HepG2 (cell line): ENCODE results near the gene SNED1. TPM values are rescaled to one million over a fixed set of nuclear protein-coding genes. Genes with fewer than 3 reads are reported as not detected.
A peak's percentile ranks its signal among the peaks of the same experiment; 100 is the strongest.

Experiments used
- ATAC-seq: fragments of 200-7000 bp; cut with Tn5 transposase; 3 replicates; pipeline ENCODE4 v1.9.1; 2020; ENCODE audit warnings: mild to moderate bottlenecking, moderate library complexity
- BruUV-seq: library from RNA; stranded (reverse); fragments of 400-500 nt; replicated peaks from 2 replicates; lab custom pipeline; 2021; lab: Mats Ljungman, UMichigan
- CTCF ChIA-PET: fragments of 300-600 bp; formaldehyde crosslinking; extraction: SDS; loops from one replicate; lab custom pipeline; 2021; ENCODE audit warnings: low total read pairs, inconsistent platforms, low intra/inter-chr PET ratio; lab: Yijun Ruan, JAX
- POLR2A ChIA-PET: fragments of 350-600 bp; sonication (Branson Sonifier 250); formaldehyde crosslinking; loops from one replicate; lab custom pipeline; 2020; ENCODE audit warnings: antibody characterized with exemption, inconsistent platforms; lab: Yijun Ruan, JAX
- DNase-seq: peaks from one replicate; pipeline ENCODE4 v3.0.0-alpha.2; 2015; ENCODE audit warnings: low spot score
- FAIRE-seq: peaks from 3 replicates; lab custom pipeline; 2011; peaks lifted over from hg19 to GRCh38; lab: Jason Lieb, UNC
- H2AFZ ChIP-seq: one replicate; pipeline ENCODE4 v1.6.1; 2011; ENCODE audit warnings: low read length, inconsistent platforms
- H3K27ac ChIP-seq: fragments of 300-600 bp; 3 replicates; pipeline ENCODE4 v1.8.0; 2011; ENCODE audit warnings: mixed run types, mild to moderate bottlenecking, mixed read lengths, low read length, inconsistent platforms; ENCODE audit not compliant: insufficient read depth; ENCODE audit errors: extremely low read length
- H3K27me3 ChIP-seq, 2 experiments: fragments of 200-600 bp in 1 of 2; 2 replicates in 1 of 2; 3 replicates in 1 of 2; pipeline versions ENCODE4 v1.6.0 to v1.8.0; 2011; ENCODE audit warnings: low read length in 2 of 2, mild to moderate bottlenecking in 2 of 2, moderate library complexity in 2 of 2, inconsistent platforms in 1 of 2; ENCODE audit not compliant: insufficient read depth in 2 of 2, control insufficient read depth in 1 of 2
- H3K36me3 ChIP-seq, 2 experiments: fragments of 200-600 bp in 1 of 2; replicated peaks in 1 of 2; 2 replicates in 1 of 2; 3 replicates in 1 of 2; pipeline versions ENCODE4 v1.5.1 to v1.8.0; 2011; ENCODE audit warnings: low read length in 2 of 2, inconsistent platforms in 1 of 2; ENCODE audit not compliant: insufficient read depth in 2 of 2, control insufficient read depth in 1 of 2
- H3K4me1 ChIP-seq: 2 replicates; pipeline ENCODE4 v1.5.1; 2012; ENCODE audit warnings: low read length, inconsistent platforms; ENCODE audit not compliant: insufficient read depth
- H3K4me2 ChIP-seq: 2 replicates; pipeline ENCODE4 v1.6.0; 2011; ENCODE audit warnings: low read depth, low read length, inconsistent platforms
- H3K4me3 ChIP-seq, 3 experiments: fragments of 200-600 bp in 1 of 3; sonication (generic), shearing (Covaris generic) in 1 of 3; replicated peaks in 1 of 3; 2 replicates each; pipeline ENCODE4 v1.5.1; 2011 to 2016; ENCODE audit warnings: low read length in 3 of 3, inconsistent platforms in 2 of 3, low read depth in 2 of 3, mild to moderate bottlenecking in 2 of 3, control low read depth in 1 of 3, mixed read lengths in 1 of 3; ENCODE audit not compliant: insufficient read depth in 1 of 3
- H3K79me2 ChIP-seq: one replicate; pipeline ENCODE4 v1.6.1; 2011; ENCODE audit warnings: low read length, inconsistent platforms; ENCODE audit not compliant: insufficient read depth
- H3K9ac ChIP-seq: 2 replicates; pipeline ENCODE4 v1.6.0; 2011; ENCODE audit warnings: mild to moderate bottlenecking, low read depth, low read length, inconsistent platforms; ENCODE audit not compliant: insufficient read depth
- H3K9me3 ChIP-seq: 2 replicates; pipeline ENCODE4 v1.5.1; 2012; ENCODE audit warnings: mild to moderate bottlenecking, low read length
- H4K20me1 ChIP-seq: 2 replicates; pipeline ENCODE4 v1.6.0; 2011; ENCODE audit warnings: inconsistent platforms, mild to moderate bottlenecking, low read length, moderate library complexity; ENCODE audit not compliant: insufficient read depth
- HES4 ChIP-seq: sonication (generic); formaldehyde crosslinking; IDR thresholded peaks from 2 replicates; pipeline ENCODE4 v1.9.0; 2021; ENCODE audit warnings: mild to moderate bottlenecking, missing genetic modification reagents, borderline replicate concordance
- ISL2 ChIP-seq: sonication (generic); formaldehyde crosslinking; IDR thresholded peaks from 2 replicates; pipeline ENCODE4 v1.5.0; 2020; ENCODE audit warnings: missing genetic modification reagents
- KDM5B ChIP-seq: sonication (generic); formaldehyde crosslinking; IDR thresholded peaks from 2 replicates; pipeline ENCODE4 v1.4.0; 2020; ENCODE audit warnings: missing genetic modification reagents, mild to moderate bottlenecking, borderline replicate concordance
- NR2C2 ChIP-seq: sonication (generic); formaldehyde crosslinking; IDR thresholded peaks from 2 replicates; pipeline ENCODE4 v1.4.0; 2020; ENCODE audit warnings: missing genetic modification reagents, mild to moderate bottlenecking, moderate library complexity, borderline replicate concordance
- POLR2A ChIP-seq, 2 experiments: IDR thresholded peaks; 2 replicates each; pipeline ENCODE4 v1.6.1; 2011; ENCODE audit warnings: low read depth in 2 of 2, low read length in 2 of 2, mild to moderate bottlenecking in 1 of 2, moderate library complexity in 1 of 2; ENCODE audit not compliant: insufficient read depth in 1 of 2
- SALL2 ChIP-seq: sonication (generic); formaldehyde crosslinking; IDR thresholded peaks from 2 replicates; pipeline ENCODE4 v1.8.1; 2023; ENCODE audit warnings: mild to moderate bottlenecking, missing genetic modification reagents, inconsistent platforms
- SIN3B ChIP-seq: fragments of 150-350 bp; IDR thresholded peaks from 2 replicates; pipeline ENCODE4 v1.6.1; 2014; ENCODE audit warnings: low read length
- SP4 ChIP-seq: sonication (generic); formaldehyde crosslinking; IDR thresholded peaks from 2 replicates; pipeline ENCODE4 v1.8.1; 2023; ENCODE audit warnings: mild to moderate bottlenecking, missing genetic modification reagents
- SRSF1 ChIP-seq: fragments of 200-400 bp; formaldehyde crosslinking; optimal IDR thresholded peaks from 2 replicates; pipeline ENCODE3; 2017; ENCODE audit warnings: mild to moderate bottlenecking, low read depth, low read length, moderate library complexity
- TMF1 ChIP-seq: sonication (generic); formaldehyde crosslinking; IDR thresholded peaks from 2 replicates; pipeline ENCODE4 v1.8.1; 2022; ENCODE audit warnings: low read depth, missing genetic modification reagents
- ZBTB42 ChIP-seq: sonication (generic); formaldehyde crosslinking; IDR thresholded peaks from 2 replicates; pipeline ENCODE4 v1.5.0; 2020; ENCODE audit warnings: mild to moderate bottlenecking, missing genetic modification reagents
- ZNF20 ChIP-seq: sonication (generic); formaldehyde crosslinking; IDR thresholded peaks from 2 replicates; pipeline ENCODE4 v1.4.0; 2020; ENCODE audit warnings: mild to moderate bottlenecking, moderate library complexity, missing genetic modification reagents
- ZNF644 ChIP-seq: IDR thresholded peaks from 2 replicates; pipeline ENCODE4 v1.6.1; 2016; ENCODE audit warnings: low read depth
- ZNF773 ChIP-seq: sonication (generic); formaldehyde crosslinking; IDR thresholded peaks from 2 replicates; pipeline ENCODE4 v1.4.0; 2020; ENCODE audit warnings: missing genetic modification reagents, borderline replicate concordance
- ZNF891 ChIP-seq: sonication (generic); formaldehyde crosslinking; IDR thresholded peaks from 2 replicates; pipeline ENCODE4 v1.5.0; 2020; ENCODE audit warnings: mild to moderate bottlenecking, missing genetic modification reagents
- WGBS: methylation state at CpG from one replicate; pipeline ENCODE4 v1.1.6; 2017; ENCODE audit warnings: low lambda C conversion rate; 5-methylcytosine and 5-hydroxymethylcytosine counted together
- in situ Hi-C: cut with HindIII; loops from 2 replicates; pipeline ENCODE4 v1.10.0; 2017; ENCODE audit warnings: low pct_unique_long_range_greater_than_20kb; ENCODE audit not compliant: extremely low pct_ligation_motif_present
- intact Hi-C: fragments of 100-400 bp; cut with micrococcal nuclease; formaldehyde crosslinking; loops from one replicate; pipeline ENCODE4 v1.10.0; 2022; ENCODE audit not compliant: unreplicated experiment
- polyA plus RNA-seq, 8 experiments: library from polyadenylated mRNA; depleted of rRNA in 3 of 8; stranded (reverse) in 7 of 8; unstranded in 1 of 8; fragments of >200 nt; fragmentation: Illumina TruSeq in 4 of 8; extraction: Trizol in 4 of 8; gene quantifications; 2 replicates each; pipeline versions ENCODE4 v1.2.1 to v1.2.3, GENCODE V29; 2011 to 2016; ENCODE audit warnings: low read depth in 4 of 8, missing spikeins in 1 of 8, mixed read lengths in 1 of 8; ENCODE audit not compliant: insufficient read depth in 1 of 8
- total RNA-seq, 5 experiments: library from RNA; depleted of rRNA; stranded (reverse); fragments of >200 nt; fragmentation: Illumina TruSeq; extraction: Trizol; gene quantifications; 2 replicates each; pipeline ENCODE4 v1.2.3, GENCODE V29; 2016; ENCODE audit warnings: low read depth in 1 of 5
- TF ChIP-seq, protein P1 (sequence below): sonication (generic); formaldehyde crosslinking; IDR thresholded peaks from 2 replicates; pipeline ENCODE4 v1.4.0; 2020; ENCODE audit warnings: missing genetic modification reagents
- TF ChIP-seq, protein P2 (sequence below): sonication (generic); formaldehyde crosslinking; IDR thresholded peaks from 2 replicates; pipeline ENCODE4 v1.4.0; 2020; ENCODE audit warnings: missing genetic modification reagents
- TF ChIP-seq, protein P3 (sequence below): sonication (generic); formaldehyde crosslinking; IDR thresholded peaks from 2 replicates; pipeline ENCODE4 v1.5.1; 2020; ENCODE audit warnings: mild to moderate bottlenecking, missing genetic modification reagents, moderate library complexity
- TF ChIP-seq, protein P4 (sequence below): sonication (generic); formaldehyde crosslinking; IDR thresholded peaks from 2 replicates; pipeline ENCODE4 v1.4.0; 2020; ENCODE audit warnings: missing genetic modification reagents

SNED1 gene
- total and polyA plus RNA-seq, 2 of the 13 experiments (the other 11 are each of a cell fraction or from before 2014, with no cell fraction given): 0.15 to 0.65 TPM

DNA sequence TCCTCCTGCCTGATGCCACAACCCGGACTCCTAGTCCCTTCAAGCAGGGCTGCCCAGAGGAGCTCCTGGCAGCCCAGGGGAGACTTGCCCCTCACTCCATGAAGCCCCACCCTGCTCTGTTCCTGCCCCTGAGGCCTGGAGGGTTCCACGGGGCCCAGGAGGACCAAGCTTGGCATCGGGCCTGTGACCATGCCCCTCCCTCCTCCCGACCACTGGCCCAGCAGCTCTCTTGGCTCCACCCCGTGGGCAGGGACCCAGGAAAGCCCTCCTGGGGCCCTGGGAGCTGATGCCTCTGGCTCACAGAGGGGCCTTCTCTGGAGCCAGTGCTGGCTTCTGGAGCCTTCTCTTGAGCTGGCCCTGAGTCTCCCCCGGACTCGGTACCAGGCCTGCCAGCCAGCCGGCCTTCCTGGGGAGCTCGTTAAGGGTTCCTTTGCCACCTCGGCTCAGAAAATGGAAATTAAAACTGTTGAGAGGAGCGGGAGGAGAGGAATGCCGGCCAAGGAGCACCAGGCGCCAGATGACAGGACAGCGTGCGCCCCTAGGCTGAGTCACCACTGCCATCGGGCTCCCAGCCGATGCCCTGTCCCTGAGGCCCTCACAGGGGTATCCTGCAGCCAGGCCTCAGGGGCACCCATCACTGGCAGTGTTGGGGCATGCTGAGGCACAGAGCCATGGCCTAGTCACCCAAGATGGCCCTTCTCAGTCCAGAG, 40.6 kb upstream of the SNED1 start:
- intact Hi-C loops (no loop called here), in situ Hi-C loops (no loop called here)
- no peak overlapping the region for H3K27ac ChIP-seq
- FAIRE-seq: peak; percentile 4
- ChIA-PET CTCF (no interaction called here), POLR2A (interaction anchor here (0.7 to 1.3 kb wide), 2 partner anchors 8 to 100 kb away, joined by 3 to 4 read pairs; no protein-coding TSS in a partner anchor)
- ATAC-seq: no peak
- H3K36me3 ChIP-seq: no peaks in the 10 kb centered on the region
- H3K27me3 ChIP-seq: peaks cover 6 to 38% of the 10 kb centered on the region in 2 experiments; a peak in 4 of 5 replicates
- H2AFZ ChIP-seq: no peak overlapping the region
- H4K20me1 ChIP-seq: no peaks in the 10 kb centered on the region
- no TSS peak for BruUV-seq
- peak overlapping the region; percentile 9; the same call in 1 of the 2 replicates for H3K4me2 ChIP-seq
- peaks cover 58% of the 10 kb centered on the region for H3K4me1 ChIP-seq
- H3K9ac ChIP-seq: no peak overlapping the region
- H3K9me3 ChIP-seq: no peaks in the 10 kb centered on the region
- peak; percentile 33 for DNase-seq
- no peaks in the 10 kb centered on the region for H3K79me2 ChIP-seq
- H3K4me3 ChIP-seq: no peak overlapping the region
- 51% methylated on average over 14 of the region's 17 CpGs for WGBS
- TF ChIP-seq ZNF773 (no peak), TMF1 (no peak), POLR2A (IDR thresholded peaks at IDR 0.05; ENCODE audit: insufficient read depth in 1 of 2, low read depth in 2 of 2, low read length in 2 of 2) (no peak), HES4 (CRISPR knock-in tag) (0 out of 2 replicates have a peak, but pooled peaks have one; percentile 29), ISL2 (CRISPR knock-in tag) (no peak), KDM5B (CRISPR knock-in tag) (no peak), ZNF644 (CRISPR knock-in tag) (no peak), ZBTB42 (CRISPR knock-in tag) (no peak), SRSF1 (no peak), ZNF891 (CRISPR knock-in tag) (peak; percentile 53; the same call in 1 of the 2 replicates), ZNF20 (CRISPR knock-in tag) (no peak), SP4 (no peak), SIN3B (no peak), SALL2 (CRISPR knock-in tag) (no peak), NR2C2 (CRISPR knock-in tag) (no peak)
- TF ChIP-seq, protein P1, sequence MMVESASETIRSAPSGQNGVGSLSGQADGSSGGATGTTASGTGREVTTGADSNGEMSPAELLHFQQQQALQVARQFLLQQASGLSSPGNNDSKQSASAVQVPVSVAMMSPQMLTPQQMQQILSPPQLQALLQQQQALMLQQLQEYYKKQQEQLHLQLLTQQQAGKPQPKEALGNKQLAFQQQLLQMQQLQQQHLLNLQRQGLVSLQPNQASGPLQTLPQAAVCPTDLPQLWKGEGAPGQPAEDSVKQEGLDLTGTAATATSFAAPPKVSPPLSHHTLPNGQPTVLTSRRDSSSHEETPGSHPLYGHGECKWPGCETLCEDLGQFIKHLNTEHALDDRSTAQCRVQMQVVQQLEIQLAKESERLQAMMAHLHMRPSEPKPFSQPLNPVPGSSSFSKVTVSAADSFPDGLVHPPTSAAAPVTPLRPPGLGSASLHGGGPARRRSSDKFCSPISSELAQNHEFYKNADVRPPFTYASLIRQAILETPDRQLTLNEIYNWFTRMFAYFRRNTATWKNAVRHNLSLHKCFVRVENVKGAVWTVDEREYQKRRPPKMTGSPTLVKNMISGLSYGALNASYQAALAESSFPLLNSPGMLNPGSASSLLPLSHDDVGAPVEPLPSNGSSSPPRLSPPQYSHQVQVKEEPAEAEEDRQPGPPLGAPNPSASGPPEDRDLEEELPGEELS (CRISPR knock-in tag): no peak
- TF ChIP-seq, protein P2, sequence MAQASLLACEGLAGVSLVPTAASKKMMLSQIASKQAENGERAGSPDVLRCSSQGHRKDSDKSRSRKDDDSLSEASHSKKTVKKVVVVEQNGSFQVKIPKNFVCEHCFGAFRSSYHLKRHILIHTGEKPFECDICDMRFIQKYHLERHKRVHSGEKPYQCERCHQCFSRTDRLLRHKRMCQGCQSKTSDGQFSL (CRISPR knock-in tag): no peak
- TF ChIP-seq, protein P3, sequence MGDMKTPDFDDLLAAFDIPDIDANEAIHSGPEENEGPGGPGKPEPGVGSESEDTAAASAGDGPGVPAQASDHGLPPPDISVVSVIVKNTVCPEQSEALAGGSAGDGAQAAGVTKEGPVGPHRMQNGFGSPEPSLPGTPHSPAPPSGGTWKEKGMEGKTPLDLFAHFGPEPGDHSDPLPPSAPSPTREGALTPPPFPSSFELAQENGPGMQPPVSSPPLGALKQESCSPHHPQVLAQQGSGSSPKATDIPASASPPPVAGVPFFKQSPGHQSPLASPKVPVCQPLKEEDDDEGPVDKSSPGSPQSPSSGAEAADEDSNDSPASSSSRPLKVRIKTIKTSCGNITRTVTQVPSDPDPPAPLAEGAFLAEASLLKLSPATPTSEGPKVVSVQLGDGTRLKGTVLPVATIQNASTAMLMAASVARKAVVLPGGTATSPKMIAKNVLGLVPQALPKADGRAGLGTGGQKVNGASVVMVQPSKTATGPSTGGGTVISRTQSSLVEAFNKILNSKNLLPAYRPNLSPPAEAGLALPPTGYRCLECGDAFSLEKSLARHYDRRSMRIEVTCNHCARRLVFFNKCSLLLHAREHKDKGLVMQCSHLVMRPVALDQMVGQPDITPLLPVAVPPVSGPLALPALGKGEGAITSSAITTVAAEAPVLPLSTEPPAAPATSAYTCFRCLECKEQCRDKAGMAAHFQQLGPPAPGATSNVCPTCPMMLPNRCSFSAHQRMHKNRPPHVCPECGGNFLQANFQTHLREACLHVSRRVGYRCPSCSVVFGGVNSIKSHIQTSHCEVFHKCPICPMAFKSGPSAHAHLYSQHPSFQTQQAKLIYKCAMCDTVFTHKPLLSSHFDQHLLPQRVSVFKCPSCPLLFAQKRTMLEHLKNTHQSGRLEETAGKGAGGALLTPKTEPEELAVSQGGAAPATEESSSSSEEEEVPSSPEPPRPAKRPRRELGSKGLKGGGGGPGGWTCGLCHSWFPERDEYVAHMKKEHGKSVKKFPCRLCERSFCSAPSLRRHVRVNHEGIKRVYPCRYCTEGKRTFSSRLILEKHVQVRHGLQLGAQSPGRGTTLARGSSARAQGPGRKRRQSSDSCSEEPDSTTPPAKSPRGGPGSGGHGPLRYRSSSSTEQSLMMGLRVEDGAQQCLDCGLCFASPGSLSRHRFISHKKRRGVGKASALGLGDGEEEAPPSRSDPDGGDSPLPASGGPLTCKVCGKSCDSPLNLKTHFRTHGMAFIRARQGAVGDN (CRISPR knock-in tag): peak; percentile 30; the same call in 1 of the 2 replicates
- TF ChIP-seq, protein P4, sequence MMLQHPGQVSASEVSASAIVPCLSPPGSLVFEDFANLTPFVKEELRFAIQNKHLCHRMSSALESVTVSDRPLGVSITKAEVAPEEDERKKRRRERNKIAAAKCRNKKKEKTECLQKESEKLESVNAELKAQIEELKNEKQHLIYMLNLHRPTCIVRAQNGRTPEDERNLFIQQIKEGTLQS: no peak
